ENCODE measurements around the gene PRRC1. TPM values are rescaled to one million over a fixed set of nuclear protein-coding genes. Genes with fewer than 3 reads are reported as not detected.

PRRC1 gene
- total RNA-seq, 1 experiment from 2014 or later, result 77.9 TPM

GRCh38 chr5:127563136-127563535 is 45.7 kb downstream of the PRRC1 start:
- ATAC-seq (no peak), DNase-seq (ENCODE audit: low spot score) (no peak)
- Mint-ChIP-seq H3K4me1 (peaks cover 8% of the 10 kb centered on the region), H3K36me3 (no peaks in the 10 kb centered on the region), H3K27ac (no peak overlapping the region), H3K9me3 (no peaks in the 10 kb centered on the region), H3K27me3 (ENCODE audit: low read depth) (peaks cover 3% of the 10 kb centered on the region; the same call in 1 of the 2 replicates), H3K4me3 (no peak overlapping the region)
- CTCF ChIA-PET, result interaction anchor here (1.8 to 2.3 kb wide), 4 partner anchors 10 to 638 kb away, joined by 8 to 13 read pairs (median 11); no protein-coding TSS in a partner anchor
- TF ChIP-seq ZNF671 (CRISPR knock-in tag; IDR thresholded peaks at IDR 0.05) (no peak), RELA (CRISPR knock-in tag; IDR thresholded peaks at IDR 0.05; ENCODE audit: borderline replicate concordance) (no peak), PREB (CRISPR knock-in tag; IDR thresholded peaks at IDR 0.05; ENCODE audit: borderline replicate concordance) (no peak), ETV6 (CRISPR knock-in tag; IDR thresholded peaks at IDR 0.05) (no peak), FOXJ3 (CRISPR knock-in tag; IDR thresholded peaks at IDR 0.05; ENCODE audit: borderline replicate concordance) (no peak), ZNF263 (CRISPR knock-in tag; IDR thresholded peaks at IDR 0.05; ENCODE audit: low read depth) (no peak), AFF4 (CRISPR knock-in tag; IDR thresholded peaks at IDR 0.05; ENCODE audit: borderline replicate concordance) (no peak), ATF2 (CRISPR knock-in tag; IDR thresholded peaks at IDR 0.05; ENCODE audit: borderline replicate concordance, low read depth) (no peak), E2F1 (CRISPR knock-in tag; IDR thresholded peaks at IDR 0.05) (no peak), ZNF232 (CRISPR knock-in tag; IDR thresholded peaks at IDR 0.05) (no peak), RORB (CRISPR knock-in tag; IDR thresholded peaks at IDR 0.05) (no peak), HMGXB4 (CRISPR knock-in tag; IDR thresholded peaks at IDR 0.05) (no peak), ERG (CRISPR knock-in tag; IDR thresholded peaks at IDR 0.05) (no peak), HMGA2 (CRISPR knock-in tag; IDR thresholded peaks at IDR 0.05) (no peak)
- POLR2A ChIA-PET, result interaction anchor here (0.5 kb wide), 1 partner anchor 321 kb away, joined by 3 read pairs; no protein-coding TSS in a partner anchor
